ENCODE results near the gene EED.

Gene EED

DNA sequence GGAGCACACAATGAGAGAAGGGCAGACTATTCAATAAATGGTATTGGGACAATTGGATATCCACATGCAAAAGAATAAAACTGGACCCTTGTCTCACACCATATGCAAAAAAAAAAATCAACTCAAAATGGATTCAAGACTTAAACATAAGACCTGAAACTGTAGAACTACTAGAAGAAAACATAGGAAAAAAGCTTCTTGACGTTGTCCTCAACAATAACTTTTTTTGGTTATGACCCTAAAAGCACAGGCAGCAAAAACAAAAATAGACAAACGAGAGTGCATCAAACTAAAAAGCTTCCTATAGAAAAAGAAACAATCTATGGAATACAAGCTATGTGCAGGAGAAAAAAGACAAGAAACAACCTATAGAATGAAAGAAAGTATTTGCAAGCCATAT, 37.1 kb upstream of the EED start:
- H3K4me3 ChIP-seq (ENCODE audit: control insufficient read depth, low read depth, low read length), result no peak overlapping the region
- no peak for DNase-seq (ENCODE audit: low read depth)
- TF ChIP-seq, protein P1, sequence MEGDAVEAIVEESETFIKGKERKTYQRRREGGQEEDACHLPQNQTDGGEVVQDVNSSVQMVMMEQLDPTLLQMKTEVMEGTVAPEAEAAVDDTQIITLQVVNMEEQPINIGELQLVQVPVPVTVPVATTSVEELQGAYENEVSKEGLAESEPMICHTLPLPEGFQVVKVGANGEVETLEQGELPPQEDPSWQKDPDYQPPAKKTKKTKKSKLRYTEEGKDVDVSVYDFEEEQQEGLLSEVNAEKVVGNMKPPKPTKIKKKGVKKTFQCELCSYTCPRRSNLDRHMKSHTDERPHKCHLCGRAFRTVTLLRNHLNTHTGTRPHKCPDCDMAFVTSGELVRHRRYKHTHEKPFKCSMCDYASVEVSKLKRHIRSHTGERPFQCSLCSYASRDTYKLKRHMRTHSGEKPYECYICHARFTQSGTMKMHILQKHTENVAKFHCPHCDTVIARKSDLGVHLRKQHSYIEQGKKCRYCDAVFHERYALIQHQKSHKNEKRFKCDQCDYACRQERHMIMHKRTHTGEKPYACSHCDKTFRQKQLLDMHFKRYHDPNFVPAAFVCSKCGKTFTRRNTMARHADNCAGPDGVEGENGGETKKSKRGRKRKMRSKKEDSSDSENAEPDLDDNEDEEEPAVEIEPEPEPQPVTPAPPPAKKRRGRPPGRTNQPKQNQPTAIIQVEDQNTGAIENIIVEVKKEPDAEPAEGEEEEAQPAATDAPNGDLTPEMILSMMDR (IDR thresholded peaks at IDR 0.05; ENCODE audit: control insufficient read depth, insufficient read depth, low read depth, low read length, missing control alignments), result no peak

DNA sequence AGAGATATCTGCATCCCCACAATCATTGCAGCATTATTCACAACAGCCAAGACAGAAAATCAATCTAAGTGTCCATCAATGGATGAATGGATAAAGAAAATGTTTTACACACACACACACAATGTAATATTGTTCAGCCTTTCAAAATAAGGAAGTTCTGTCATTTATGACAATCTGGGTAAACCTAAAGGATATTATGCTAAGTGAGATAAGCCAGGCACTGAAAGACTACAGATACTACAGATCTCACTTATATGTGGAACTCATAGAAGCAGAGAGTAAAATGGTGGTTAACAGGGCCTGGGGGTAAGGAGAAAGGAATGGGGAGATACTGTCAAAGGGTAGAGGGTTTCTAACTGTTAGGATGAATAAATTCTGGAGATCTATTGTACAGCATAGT, 36.0 kb upstream of the EED start:
- DNase-seq (ENCODE audit: low read depth), result no peak
- TF ChIP-seq, protein P1 (IDR thresholded peaks at IDR 0.05; ENCODE audit: control insufficient read depth, insufficient read depth, low read depth, low read length, missing control alignments), result no peak
- H3K4me3 ChIP-seq (ENCODE audit: control insufficient read depth, low read depth, low read length), result no peak overlapping the region

DNA sequence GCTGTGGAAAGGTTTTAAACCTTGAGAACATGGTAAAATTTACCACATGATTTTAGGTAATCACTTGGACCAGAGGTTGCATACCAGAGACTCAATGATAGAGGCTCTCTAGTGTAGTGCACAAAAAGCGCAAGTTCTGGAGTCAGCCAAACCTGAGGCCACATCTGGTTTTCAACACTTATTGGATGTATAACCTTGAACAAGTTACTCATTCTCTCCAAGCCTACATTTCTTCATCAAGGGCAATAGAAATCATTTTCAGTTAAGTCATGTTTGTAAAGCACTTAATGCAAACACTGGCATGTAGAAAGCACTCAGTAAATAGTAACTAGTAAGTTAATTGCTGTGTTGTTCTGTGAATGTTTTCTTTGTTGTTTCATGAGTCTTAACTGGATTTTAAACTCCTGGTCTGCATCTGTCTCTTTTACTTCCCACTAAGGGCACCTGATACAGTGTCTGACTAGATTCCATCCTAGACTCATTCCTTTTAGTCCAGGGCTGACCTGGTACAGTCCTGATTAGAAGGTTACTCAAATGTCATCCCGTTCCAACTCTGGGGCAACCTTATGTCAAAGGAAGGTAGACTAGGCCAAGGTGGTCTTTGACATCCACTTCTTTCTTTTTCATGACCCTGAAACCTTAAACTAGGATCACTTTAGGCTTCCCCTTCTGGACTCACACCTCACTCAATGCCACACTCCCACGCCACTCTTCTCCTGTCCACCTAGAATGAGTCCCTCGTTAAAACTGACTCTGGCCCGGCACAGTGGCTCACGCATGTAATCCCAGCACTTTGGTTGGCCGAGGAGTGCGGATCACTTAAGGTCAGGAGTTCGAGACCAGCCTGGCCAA, 34.5 kb upstream of the EED start:
- TF ChIP-seq, protein P1 (IDR thresholded peaks at IDR 0.05; ENCODE audit: control insufficient read depth, insufficient read depth, low read depth, low read length, missing control alignments), result no peak
- no peak overlapping the region for H3K4me3 ChIP-seq (ENCODE audit: control insufficient read depth, low read depth, low read length)
- DNase-seq (ENCODE audit: low read depth), result no peak

DNA sequence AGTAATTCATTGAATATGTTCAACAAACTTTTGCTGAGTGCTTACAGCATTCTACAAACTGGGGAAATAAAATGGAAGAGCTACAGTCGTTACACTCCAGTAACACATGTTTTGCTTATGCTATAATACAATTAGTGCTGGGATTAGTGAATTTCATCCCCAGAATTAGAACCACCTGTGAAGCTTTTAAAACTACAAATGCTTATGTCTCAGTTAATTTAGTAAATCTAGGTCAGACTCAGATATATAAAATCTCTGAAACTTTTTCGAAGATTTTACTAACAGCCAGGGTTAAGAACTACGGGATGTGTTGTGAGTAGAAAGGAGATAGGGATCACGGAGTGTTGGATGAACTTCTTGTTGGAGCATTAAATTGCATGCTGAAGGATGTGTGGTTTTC, 33.7 kb upstream of the EED start:
- no peak for DNase-seq (ENCODE audit: low read depth)
- H3K4me3 ChIP-seq (ENCODE audit: control insufficient read depth, low read depth, low read length), result no peak overlapping the region
- TF ChIP-seq, protein P1 (IDR thresholded peaks at IDR 0.05; ENCODE audit: control insufficient read depth, insufficient read depth, low read depth, low read length, missing control alignments), result no peak

DNA sequence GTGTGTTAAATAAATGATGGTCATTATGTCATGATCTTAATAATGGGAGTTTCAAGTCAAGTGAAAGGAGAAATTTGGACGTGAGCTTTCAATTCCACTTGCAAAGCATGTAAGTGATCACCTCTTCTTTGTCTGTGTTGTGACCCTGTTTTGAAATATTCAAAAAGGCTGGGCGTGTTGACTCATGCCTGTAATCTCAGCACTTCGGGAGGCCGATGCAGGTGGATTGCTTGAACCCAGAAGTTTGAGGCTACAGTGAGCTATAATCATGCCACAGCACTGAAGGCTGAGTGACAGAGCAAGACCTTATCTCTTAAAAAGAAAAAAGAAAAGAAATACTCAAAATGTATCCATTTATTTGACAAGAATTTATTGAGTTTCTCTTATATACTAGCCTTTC, 32.9 kb upstream of the EED start:
- DNase-seq (ENCODE audit: low read depth), result no peak
- H3K4me3 ChIP-seq (ENCODE audit: control insufficient read depth, low read depth, low read length), result no peak overlapping the region
- TF ChIP-seq, protein P1 (IDR thresholded peaks at IDR 0.05; ENCODE audit: control insufficient read depth, insufficient read depth, low read depth, low read length, missing control alignments), result no peak

DNA sequence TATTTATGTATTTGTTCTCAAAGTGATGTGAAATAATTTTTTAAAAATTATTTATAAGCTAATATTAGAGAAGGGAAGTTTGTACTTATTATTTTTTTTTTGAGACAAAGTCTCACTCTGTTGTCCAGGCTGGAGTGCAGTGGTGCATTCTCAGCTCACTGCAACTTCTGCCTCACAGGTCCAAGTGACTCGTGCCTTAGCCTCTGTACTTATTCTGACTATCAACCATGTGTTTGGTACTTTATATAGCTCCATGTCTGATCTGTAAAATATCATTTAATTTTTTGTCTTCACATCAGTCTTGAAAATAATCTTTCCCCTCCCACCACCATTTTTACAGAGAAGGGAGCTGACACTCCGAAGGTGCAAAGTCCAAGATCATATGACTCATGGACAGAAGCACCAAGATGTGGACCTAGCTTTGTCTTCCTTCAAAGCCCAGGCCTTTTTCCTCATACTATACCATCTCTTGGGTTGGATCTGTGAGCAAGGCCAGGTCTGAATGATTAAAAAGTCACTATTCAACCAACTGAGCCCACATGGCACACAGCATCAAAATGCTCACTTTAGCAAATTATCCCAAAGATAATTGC, 32.4 kb upstream of the EED start:
- no peak for DNase-seq (ENCODE audit: low read depth)
- no peak overlapping the region for H3K4me3 ChIP-seq (ENCODE audit: control insufficient read depth, low read depth, low read length)
- TF ChIP-seq, protein P1 (IDR thresholded peaks at IDR 0.05; ENCODE audit: control insufficient read depth, insufficient read depth, low read depth, low read length, missing control alignments), result no peak

Data from AG09309 (cell line).